GM18873 (cell line): ENCODE results near the gene RNF10.
"Not testable (repeated sequence)": the region's sequence is repeated elsewhere in the genome, so short reads cannot be mapped to it uniquely, and the experiment has no call there.

ENCODE experiments used
- ATAC-seq: cut with Tn5 transposase; IDR thresholded peaks from one replicate; pipeline ENCODE4 v1.9.1; 2021; ENCODE audit warnings: mild to moderate bottlenecking, moderate library complexity, moderate number of reproducible peaks; ENCODE audit not compliant: unreplicated experiment, low FRiP score

RNF10 gene

DNA sequence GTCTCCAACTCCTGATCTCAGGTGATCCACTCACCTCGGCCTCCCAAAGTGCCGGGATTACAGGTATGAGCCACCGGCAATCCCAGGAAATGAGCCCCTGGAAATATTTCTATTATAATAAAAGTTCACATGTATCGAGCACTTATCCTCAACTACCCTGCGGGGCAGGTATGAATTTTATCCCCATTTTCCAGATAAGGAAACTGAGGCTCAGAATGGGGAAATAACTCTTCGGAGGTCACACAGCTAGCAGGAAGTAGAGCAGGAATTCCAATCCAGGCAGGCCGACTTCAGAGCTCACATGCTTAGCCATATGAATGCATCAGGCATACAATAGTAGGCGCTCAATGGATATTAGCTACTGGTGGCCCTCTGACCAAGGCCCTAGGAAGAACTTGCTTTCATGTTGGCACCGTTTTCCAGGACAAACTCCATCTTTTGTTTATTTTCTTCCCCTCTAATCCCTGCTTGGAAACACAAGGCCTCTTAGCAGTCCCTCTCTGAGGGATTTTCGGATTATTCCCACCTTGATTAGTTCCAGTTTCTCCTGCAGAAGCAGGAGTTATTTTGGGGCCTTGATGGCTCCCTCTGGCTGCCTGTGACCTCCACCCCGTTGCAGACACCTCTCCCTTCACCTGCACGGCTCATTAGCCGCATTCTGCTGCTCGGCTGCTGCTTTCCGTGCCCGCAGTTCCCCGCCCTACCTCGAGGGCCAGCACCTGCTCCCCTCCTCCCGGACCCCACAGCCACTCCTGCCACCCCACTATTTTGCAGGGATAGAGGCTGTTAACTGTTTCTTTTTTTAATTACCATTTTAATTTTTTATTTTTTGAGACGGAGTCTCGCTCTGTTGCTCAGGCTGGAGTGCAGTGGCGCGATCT lies 65.8 kb downstream of the RNF10 start:
- ATAC-seq: no peak

DNA sequence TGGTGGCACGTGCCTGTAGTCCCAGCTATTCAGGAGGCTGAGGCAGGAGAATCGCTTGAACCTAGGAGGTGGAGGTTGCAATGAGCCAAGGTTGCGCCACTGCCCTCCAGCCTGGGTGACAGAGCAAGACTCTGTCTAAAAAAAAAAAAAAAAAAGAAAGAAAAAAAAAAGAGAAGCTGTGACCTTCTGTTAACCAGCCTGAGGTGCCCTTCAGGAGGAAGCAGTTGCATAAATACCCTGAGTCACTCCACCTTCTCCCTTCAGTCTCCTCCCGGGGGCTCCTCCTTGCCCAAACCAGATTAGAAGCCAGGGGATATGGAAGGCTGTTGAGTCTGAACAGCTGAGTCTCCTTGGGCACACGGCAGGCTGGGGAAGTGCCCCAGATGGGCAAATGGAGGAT lies 68.3 kb downstream of the RNF10 start:
- ATAC-seq: not testable (repeated sequence)

DNA sequence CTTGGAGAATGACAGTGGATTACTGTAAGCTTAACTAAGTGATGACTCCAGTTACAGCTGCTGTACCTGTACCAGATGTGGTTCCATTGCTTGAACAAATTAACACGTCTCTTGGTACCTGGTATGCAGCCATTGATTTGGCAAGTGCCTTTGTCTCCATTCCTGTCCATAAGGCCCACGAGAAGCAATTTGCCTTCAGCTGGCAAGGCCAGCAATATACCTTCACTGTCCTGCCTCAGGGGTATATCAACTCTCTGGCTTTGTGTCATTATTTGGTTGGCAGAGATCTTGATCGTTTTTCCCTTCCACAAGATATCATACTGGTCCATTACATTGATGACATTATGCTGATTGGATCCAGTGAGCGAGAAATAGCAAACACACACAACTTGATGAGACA lies 76.4 kb downstream of the RNF10 start:
- no peak for ATAC-seq

DNA sequence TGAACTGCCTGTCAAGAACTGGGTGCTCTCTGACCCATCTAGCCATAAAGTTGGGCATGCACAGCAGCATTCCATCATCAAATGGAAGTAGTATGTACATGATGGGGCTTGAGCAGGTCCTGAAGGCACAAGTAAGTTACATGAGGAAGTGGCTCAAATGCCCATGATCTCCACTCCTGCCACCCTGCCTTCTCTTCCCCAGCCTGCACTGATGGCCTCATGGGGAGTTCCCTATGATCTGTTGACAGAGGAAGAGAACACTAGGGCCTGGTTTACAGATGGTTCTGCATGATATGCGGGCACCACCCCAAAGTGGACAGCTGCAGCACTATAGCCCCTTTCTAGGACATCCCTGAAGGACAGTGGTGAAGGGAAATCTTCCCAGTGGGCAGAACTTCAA lies 77.4 kb downstream of the RNF10 start:
- ATAC-seq: not testable (repeated sequence)

DNA sequence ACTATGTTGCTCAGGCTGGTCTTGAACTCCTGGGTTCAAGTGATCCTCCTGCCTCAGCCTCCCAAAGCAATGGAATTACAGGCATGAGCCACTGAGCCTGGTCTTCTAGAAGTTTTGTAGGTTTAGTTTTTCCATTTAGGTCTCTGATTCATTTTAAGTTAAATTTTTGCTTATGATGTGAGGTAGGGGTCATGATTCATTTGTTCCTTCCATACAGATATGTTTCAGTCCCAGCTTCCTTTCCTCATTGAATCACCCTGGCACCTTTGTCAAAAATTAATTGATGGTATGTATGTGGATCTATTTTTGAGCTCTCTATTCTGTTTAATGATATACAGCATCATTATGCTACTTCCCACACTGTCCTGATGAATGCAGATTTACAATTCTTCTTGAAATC lies 80.7 kb downstream of the RNF10 start:
- ATAC-seq: no peak

DNA sequence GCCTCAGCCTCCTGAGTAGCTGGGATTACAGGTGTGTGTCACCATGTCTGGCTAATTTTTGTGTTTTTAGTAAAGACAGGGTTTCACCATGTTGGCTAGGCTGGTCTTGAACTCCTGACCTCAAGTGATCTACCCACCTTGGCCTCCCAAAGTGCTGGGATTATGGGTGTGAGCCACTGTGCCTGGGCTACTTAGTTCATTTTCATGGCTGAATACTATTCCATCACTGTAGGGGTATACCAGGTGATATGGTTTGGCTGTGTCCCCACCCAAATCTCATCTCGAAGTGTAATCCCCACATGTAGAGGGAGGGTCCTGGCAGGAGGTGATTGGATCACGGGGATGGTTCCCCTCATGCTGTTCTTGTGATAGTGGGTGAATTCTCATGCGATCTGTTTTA lies 83.0 kb downstream of the RNF10 start:
- not testable (repeated sequence) for ATAC-seq

GRCh38 chr12:120617767-120618166 lies 83.6 kb downstream of the RNF10 start:
- ATAC-seq: not testable (repeated sequence)

GRCh38 chr12:120618954-120619615 lies 84.9 kb downstream of the RNF10 start:
- no peak for ATAC-seq

DNA sequence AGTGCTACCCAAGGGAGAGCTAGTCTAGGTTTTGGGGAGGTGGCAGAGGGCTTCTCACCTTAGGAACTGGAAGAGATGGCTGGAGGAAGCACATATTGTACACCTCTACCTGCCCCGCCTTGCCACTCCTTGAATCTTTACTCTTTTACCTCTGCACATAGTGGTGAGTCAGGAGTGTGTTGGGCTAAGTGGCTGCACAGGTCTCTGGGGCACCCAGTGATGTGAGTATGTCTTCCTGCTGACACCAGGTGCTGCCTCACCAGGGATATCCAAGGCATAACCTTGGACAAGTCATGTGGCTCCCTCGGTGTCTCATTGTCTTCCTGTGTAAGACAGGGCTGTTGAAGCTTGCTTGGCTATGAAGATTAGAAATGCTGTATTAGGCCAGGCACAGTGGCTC lies 86.5 kb downstream of the RNF10 start:
- no peak for ATAC-seq

- ATAC-seq: no peak
Observed at GRCh38 chr12:120625557-120626419, 91.6 kb downstream of the RNF10 start.
